ENCODE measurements around the gene BSG. TPM values are rescaled to one million over a fixed set of nuclear protein-coding genes. Genes with fewer than 3 reads are reported as not detected.

BSG gene
- total and polyA plus RNA-seq, 4 donors: 80.4 to 367 (median 149) TPM

GRCh38 chr19:632579-633067 is 60.2 kb downstream of the BSG start:
- H3K4me1 ChIP-seq (ENCODE audit: control insufficient read depth in 4 of 4, insufficient read depth in 4 of 4, low read length in 3 of 4): peaks cover 11 to 22% (median 16%) of the 10 kb centered on the region in 4 donors
- H3K9ac ChIP-seq (ENCODE audit: low read depth in 1 of 2, low read length in 2 of 2): peak overlapping the region; percentile 45 to 90
- H3K27ac ChIP-seq (ENCODE audit: low read depth in 1 of 2, low read length in 2 of 2): peak overlapping the region; percentile 64 to 69
- H3K4me3 ChIP-seq (ENCODE audit: low read depth in 1 of 3, low read length in 3 of 3): peak overlapping the region; percentile 73 to 95 (median 88)
- WGBS: 1% methylated on average over 35 of the region's 35 CpGs
- H3K27me3 ChIP-seq (ENCODE audit: control insufficient read depth in 4 of 4, insufficient read depth in 4 of 4, low read length in 3 of 4): no peaks in the 10 kb centered on the region
- no peaks in the 10 kb centered on the region for H3K9me3 ChIP-seq (ENCODE audit: control insufficient read depth in 4 of 4, low read length in 3 of 4)
- DNase-seq (ENCODE audit: low spot score): peak; percentile 54
- peaks cover 2 to 12% (median 9%) of the 10 kb centered on the region in 4 donors for H3K36me3 ChIP-seq (ENCODE audit: control insufficient read depth in 4 of 4, insufficient read depth in 3 of 4, low read depth in 1 of 4, low read length in 3 of 4)
- TF ChIP-seq SP1 (IDR thresholded peaks at IDR 0.05) (peak; percentile 18), ZBTB33 (IDR thresholded peaks at IDR 0.05) (no peak), HNF4G (IDR thresholded peaks at IDR 0.05) (no peak), YY1 (IDR thresholded peaks at IDR 0.05) (no peak), TAF1 (conservative IDR thresholded peaks at IDR 0.05) (no peak), RXRA (IDR thresholded peaks at IDR 0.05) (no peak), ATF3 (IDR thresholded peaks at IDR 0.05) (no peak), EGR1 (IDR thresholded peaks at IDR 0.05; ENCODE audit: low read depth in 2 of 2) (no peak)

Other genes starting within 250 kb of the BSG start
- gene MIER2, start 227.8 kb upstream of the BSG start, total RNA-seq: 1 to 10 TPM; 3.5 to 3.9 TPM
- gene MIER2, start 227.8 kb upstream of the BSG start, polyA plus RNA-seq: 1 to 10 TPM; 2.7 to 4.1 TPM
- under 1 TPM; 0.09 to 0.42 TPM for gene C2CD4C, start 163.4 kb upstream of the BSG start, total RNA-seq
- gene C2CD4C, start 163.4 kb upstream of the BSG start, polyA plus RNA-seq: under 1 TPM; 0.08 to 0.29 TPM
- 10 to 100 TPM; 15.6 to 28.7 TPM for gene SHC2, start 111.6 kb upstream of the BSG start, total RNA-seq
- 10 to 100 TPM; 17.3 to 43.0 TPM for gene SHC2, start 111.6 kb upstream of the BSG start, polyA plus RNA-seq
- under 1 TPM; 0.17 to 0.23 TPM for gene MADCAM1, start 76.1 kb upstream of the BSG start, total RNA-seq
- gene MADCAM1, start 76.1 kb upstream of the BSG start, polyA plus RNA-seq: under 1 TPM; 0.25 to 0.32 TPM
- 10 to 100 TPM; 15.1 to 15.5 TPM for gene TPGS1, start 65.1 kb upstream of the BSG start, total RNA-seq
- gene TPGS1, start 65.1 kb upstream of the BSG start, polyA plus RNA-seq: 10 to 100 TPM in 1 of 2 donors, 1 to 10 TPM in 1; 1.7 to 14.3 TPM
- 10 to 100 TPM; 29.6 to 83.8 TPM for gene CDC34, start 40.8 kb upstream of the BSG start, total RNA-seq
- gene CDC34, start 40.8 kb upstream of the BSG start, polyA plus RNA-seq: 10 to 100 TPM; 19.2 to 53.9 TPM
- 1 to 10 TPM; 1.0 to 1.1 TPM for gene GZMM, start 28.5 kb upstream of the BSG start, total RNA-seq
- 1 to 10 TPM in 1 of 2 donors, under 1 TPM in 1; 0.28 to 1.3 TPM for gene GZMM, start 28.5 kb upstream of the BSG start, polyA plus RNA-seq
- gene HCN2, start 17.3 kb downstream of the BSG start, total RNA-seq: under 1 TPM; 0.05 to 0.17 TPM
- under 1 TPM in 1 of 2 donors, not detected in 1; 0.13 TPM for gene HCN2, start 17.3 kb downstream of the BSG start, polyA plus RNA-seq
- gene POLRMT, start 60.9 kb downstream of the BSG start, total RNA-seq: 10 to 100 TPM; 16.0 to 33.0 TPM
- 10 to 100 TPM; 37.2 to 41.4 TPM for gene POLRMT, start 60.9 kb downstream of the BSG start, polyA plus RNA-seq
- under 1 TPM in 1 of 2 donors, not detected in 1; 0.08 TPM for gene FGF22, start 67.3 kb downstream of the BSG start, total RNA-seq
- not detected for gene FGF22, start 67.3 kb downstream of the BSG start, polyA plus RNA-seq
- 10 to 100 TPM; 16.7 to 29.1 TPM for gene RNF126, start 90.6 kb downstream of the BSG start, total RNA-seq
- 10 to 100 TPM; 19.1 to 32.7 TPM for gene RNF126, start 90.6 kb downstream of the BSG start, polyA plus RNA-seq
- gene FSTL3, start 103.8 kb downstream of the BSG start, total RNA-seq: 1 to 10 TPM; 5.7 to 8.4 TPM
- gene FSTL3, start 103.8 kb downstream of the BSG start, polyA plus RNA-seq: 1 to 10 TPM; 2.2 to 6.3 TPM
- gene PRSS57, start 122.9 kb downstream of the BSG start, total RNA-seq: 10 to 100 TPM in 1 of 2 donors, not detected in 1; 12.1 TPM
- gene PRSS57, start 122.9 kb downstream of the BSG start, polyA plus RNA-seq: under 1 TPM in 1 of 2 donors, not detected in 1; 0.10 TPM
- 1 to 10 TPM; 3.8 to 4.8 TPM for gene PALM, start 136.3 kb downstream of the BSG start, total RNA-seq
- 1 to 10 TPM in 1 of 2 donors, under 1 TPM in 1; 0.92 to 5.1 TPM for gene PALM, start 136.3 kb downstream of the BSG start, polyA plus RNA-seq
- under 1 TPM in 1 of 2 donors, not detected in 1; 0.08 TPM for gene MISP, start 178.5 kb downstream of the BSG start, total RNA-seq
- gene MISP, start 178.5 kb downstream of the BSG start, polyA plus RNA-seq: under 1 TPM in 1 of 2 donors, not detected in 1; 0.05 TPM
- 100 to 1,000 TPM in 1 of 2 donors, 10 to 100 TPM in 1; 98.1 to 147 TPM for gene PTBP1, start 224.9 kb downstream of the BSG start, total RNA-seq
- gene PTBP1, start 224.9 kb downstream of the BSG start, polyA plus RNA-seq: 10 to 100 TPM; 72.9 to 76.5 TPM
- 1 to 10 TPM in 1 of 2 donors, not detected in 1; 3.1 TPM for gene PLPPR3, start 249.4 kb downstream of the BSG start, total RNA-seq
- gene PLPPR3, start 249.4 kb downstream of the BSG start, polyA plus RNA-seq: not detected